Spleen (tissue), 13 donors: ENCODE data around the gene UFL1. TPM values are rescaled to one million over a fixed set of nuclear protein-coding genes. Genes with fewer than 3 reads are reported as not detected.
A peak's percentile ranks its signal among the peaks of the same experiment; 100 is the strongest.
"Not testable (repeated sequence)": the region's sequence is repeated elsewhere in the genome, so short reads cannot be mapped to it uniquely, and the experiment has no call there.

Source experiments
- DNase-seq: peaks from one replicate; pipeline ENCODE4 v3.0.0-alpha.2; 2020
- H3K27ac ChIP-seq, 8 donors: fragments of 200-600 bp; sonication (generic) in 7 of 8; 1 replicate in 4 of 8; 2 replicates in 4 of 8; pipeline versions ENCODE4 v1.5.0 to v1.8.0; 2016 to 2021; ENCODE audit warnings: inconsistent platforms in 4 of 8, mild to moderate bottlenecking in 4 of 8, moderate library complexity in 1 of 8
- H3K27me3 ChIP-seq, 7 donors: fragments of 200-600 bp; sonication (generic) in 6 of 7; replicated peaks in 1 of 7; 1 replicate in 4 of 7; 2 replicates in 3 of 7; pipeline versions ENCODE4 v1.5.0 to v1.8.0; 2016 to 2021; ENCODE audit warnings: inconsistent platforms in 3 of 7, mild to moderate bottlenecking in 1 of 7
- H3K36me3 ChIP-seq, 6 donors: fragments of 200-600 bp; sonication (generic) in 5 of 6; 1 replicate in 4 of 6; 2 replicates in 2 of 6; pipeline versions ENCODE4 v1.5.0 to v1.8.0; 2016 to 2021; ENCODE audit warnings: inconsistent platforms in 2 of 6
- H3K4me1 ChIP-seq, 6 donors: fragments of 200-600 bp; sonication (generic) in 5 of 6; 1 replicate in 3 of 6; 2 replicates in 3 of 6; pipeline versions ENCODE4 v1.5.0 to v1.8.0; 2016 to 2021; ENCODE audit warnings: inconsistent platforms in 3 of 6
- H3K4me3 ChIP-seq, 8 donors: fragments of 200-600 bp; sonication (generic) in 7 of 8; 1 replicate in 4 of 8; 2 replicates in 4 of 8; pipeline versions ENCODE4 v1.5.0 to v1.8.0; 2016 to 2021; ENCODE audit warnings: inconsistent platforms in 4 of 8, mild to moderate bottlenecking in 4 of 8, moderate library complexity in 2 of 8
- H3K9me3 ChIP-seq, 8 donors: fragments of 200-600 bp; sonication (generic) in 7 of 8; 1 replicate in 4 of 8; 2 replicates in 4 of 8; pipeline versions ENCODE4 v1.5.0 to v1.8.0; 2016 to 2021; ENCODE audit warnings: inconsistent platforms in 4 of 8
- CTCF ChIP-seq, 11 experiments: fragments of 200-600 bp in 7 of 11; fragments of 450-650 bp in 4 of 11; sonication (generic) in 4 of 11; IDR thresholded peaks in 8 of 11; conservative IDR thresholded peaks in 3 of 11; 1 replicate in 7 of 11; 2 replicates in 4 of 11; pipeline versions ENCODE4 v1.4.0 to v1.8.0; 2016 to 2021; ENCODE audit warnings: antibody characterized with exemption in 11 of 11, inconsistent platforms in 4 of 11, mild to moderate bottlenecking in 1 of 11
- POLR2A ChIP-seq, 3 donors: fragments of 450-650 bp; IDR thresholded peaks; one replicate each; pipeline ENCODE4 v1.5.1; 2017; ENCODE audit warnings: antibody characterized with exemption in 3 of 3, mild to moderate bottlenecking in 1 of 3
- POLR2AphosphoS5 ChIP-seq, 3 donors: sonication (generic); formaldehyde crosslinking; IDR thresholded peaks; one replicate each; pipeline ENCODE4 v1.5.1; 2017; ENCODE audit warnings: antibody characterized with exemption in 3 of 3
- WGBS, 5 donors: extraction: QIAGEN DNeasy Blood & Tissue Kit in 3 of 5; methylation state at CpG; one replicate each; pipeline versions ENCODE4 v1.1.5 to v1.1.7; 2013 to 2018; 5-methylcytosine and 5-hydroxymethylcytosine counted together
- intact Hi-C: fragments of 100-400 bp; cut with DNase I; formaldehyde crosslinking; loops from one replicate; pipeline ENCODE4 v1.15.0; 2023; ENCODE audit warnings: low total_unique reads
- long read RNA-seq, 2 donors: transcript quantifications; one replicate each; lab custom pipeline, GENCODE V29; 2026
- polyA plus RNA-seq, 3 donors: library from polyadenylated mRNA; stranded (reverse); fragments of 200-250 nt; gene quantifications; one replicate each; pipeline ENCODE4 v1.2.1, GENCODE V29; 2013
- total RNA-seq, 7 donors: library from RNA; depleted of rRNA in 3 of 7; stranded (reverse); fragments of >200 nt in 3 of 7; fragmentation: NEBNext Ultra II Directional in 4 of 7; extraction: Animal tissue kit (Norgen Biotek cat#: 25700) in 4 of 7; gene quantifications; one replicate each; pipeline versions ENCODE4 v1.1.0 to v1.2.1, GENCODE V29; 2016 to 2021
- donor health status: healthy with polysubstance abuse.
- donor health status: DM: no; HTN: no; CAD: no; lungs with moderate emphysema.
- donor health status: DM: no; HTN: no; CAD: no.
- donor health status: Bipolar disorder and iron deficiency.
- donor health status: healthy.
- donor health status: DM: no; HTN: no; CAD: no.
- donor health status: DM: yes; HTN: yes; CAD: no.

The UFL1 gene
- total RNA-seq (10 to 100 TPM; 20.0 to 29.6 (median 24.7) TPM), polyA plus RNA-seq (10 to 100 TPM in 2 of 3 donors, 1 to 10 TPM in 1; 9.5 to 12.3 (median 11.3) TPM)
- long read RNA-seq, donor 1 = 0 reads
- long read RNA-seq, donor 2 = 0 reads

GRCh38 chr6:96521644-96522464 lies at the start of gene UFL1:
TSS of gene UFL1 (plus strand) at chr6:96521806. CDS start at chr6:96521874, 68 bp downstream.
- 0 to 1% (median 1%) methylated on average over 48 to 63 of the region's 63 CpGs for WGBS, 5 donors
- TF ChIP-seq POLR2A (IDR thresholded peaks at IDR 0.05) = peak; percentile 75 to 93 (median 89)
- peak; percentile 99 to 100 (median 100) for TF ChIP-seq POLR2AphosphoS5 (IDR thresholded peaks at IDR 0.05)
- TF ChIP-seq CTCF (IDR thresholded peaks at IDR 0.05 in 8 of 11, conservative IDR thresholded peaks at IDR 0.05 in 3 of 11) = peak in 7 of 11 experiments; percentile 7 to 54 (median 35)
- no peaks in the 10 kb centered on the region for H3K9me3 ChIP-seq
- DNase-seq = peak; percentile 99
- H3K27ac ChIP-seq = peak within 1 kb of the TSS; percentile 96 to 99 (median 98)
- H3K36me3 ChIP-seq = peaks cover 0 to 34% (median 18%) of the 10 kb centered on the region in 6 donors
- peaks cover 14 to 43% (median 32%) of the 10 kb centered on the region in 6 donors for H3K4me1 ChIP-seq
- intact Hi-C loops = no loop called here
- H3K27me3 ChIP-seq = no peaks in the 10 kb centered on the region
- peak within 1 kb of the TSS; percentile 55 to 79 (median 68) for H3K4me3 ChIP-seq

GRCh38 chr6:96472291-96472690 lies 49.3 kb upstream of the UFL1 start:
- H3K4me1 ChIP-seq, H3K36me3 ChIP-seq, H3K4me3 ChIP-seq, intact Hi-C loops, H3K27me3 ChIP-seq, H3K27ac ChIP-seq, DNase-seq: not testable (repeated sequence)
- 52 to 73% (median 62%) methylated on average over 2 of the region's 2 CpGs for WGBS, 5 donors
- H3K9me3 ChIP-seq = peaks cover 0 to 46% (median 22%) of the 10 kb centered on the region in 8 donors

GRCh38 chr6:96478695-96479094 lies 42.9 kb upstream of the UFL1 start:
- 76 to 91% (median 89%) methylated on average over 5 of the region's 5 CpGs for WGBS, 5 donors
- no peaks in the 10 kb centered on the region for H3K4me1 ChIP-seq
- no peak overlapping the region for H3K27ac ChIP-seq
- no peaks in the 10 kb centered on the region for H3K36me3 ChIP-seq
- TF ChIP-seq POLR2A (IDR thresholded peaks at IDR 0.05) (no peak), CTCF (IDR thresholded peaks at IDR 0.05 in 8 of 11, conservative IDR thresholded peaks at IDR 0.05 in 3 of 11) (no peak), POLR2AphosphoS5 (IDR thresholded peaks at IDR 0.05) (no peak)
- intact Hi-C loops = no loop called here
- no peak overlapping the region for H3K4me3 ChIP-seq
- H3K27me3 ChIP-seq = no peaks in the 10 kb centered on the region
- H3K9me3 ChIP-seq = peaks cover 0 to 96% (median 65%) of the 10 kb centered on the region in 8 donors
- DNase-seq = no peak

- TF ChIP-seq CTCF (IDR thresholded peaks at IDR 0.05 in 8 of 11, conservative IDR thresholded peaks at IDR 0.05 in 3 of 11) (no peak), POLR2A (IDR thresholded peaks at IDR 0.05) (no peak), POLR2AphosphoS5 (IDR thresholded peaks at IDR 0.05) (no peak)
- no peak overlapping the region for H3K4me3 ChIP-seq
- intact Hi-C loops = no loop called here
- peaks cover 2 to 100% (median 96%) of the 10 kb centered on the region in 8 donors for H3K9me3 ChIP-seq
- H3K27me3 ChIP-seq = no peaks in the 10 kb centered on the region
- H3K36me3 ChIP-seq = no peaks in the 10 kb centered on the region
- H3K4me1 ChIP-seq = no peaks in the 10 kb centered on the region
- no peak for DNase-seq
- 92 to 99% (median 97%) methylated on average over 2 of the region's 2 CpGs for WGBS, 5 donors
- H3K27ac ChIP-seq = no peak overlapping the region
Measured at GRCh38 chr6:96491926-96492325, 29.7 kb upstream of the UFL1 start.
